A549 (cell line): Measurements from ENCODE around the gene NRIP1. TPM values are rescaled to one million over a fixed set of nuclear protein-coding genes. Genes with fewer than 3 reads are reported as not detected.

Experiments used
- ATAC-seq, 2 experiments: fragments of 200-7000 bp in 1 of 2; fragments of >200 bp in 1 of 2; cut with Nextera tagmentation in 1 of 2; cut with Tn5 transposase in 1 of 2; 3 replicates each; pipeline versions ENCODE4 v1.8.0 to v1.9.1; 2018 to 2020; ENCODE audit warnings: mild to moderate bottlenecking in 1 of 2, moderate library complexity in 1 of 2
- CTCF ChIA-PET: fragments of 300-600 bp; sonication (Branson Sonifier 250); formaldehyde crosslinking; extraction: SDS; loops from one replicate; lab custom pipeline; 2021; ENCODE audit warnings: antibody characterized with exemption, inconsistent platforms; lab: Yijun Ruan, JAX
- POLR2A ChIA-PET: fragments of 350-600 bp; formaldehyde crosslinking; extraction: SDS; loops from one replicate; lab custom pipeline; 2021; ENCODE audit warnings: antibody characterized with exemption, inconsistent platforms; lab: Yijun Ruan, JAX
- DNase-seq, 2 experiments: peaks; one replicate each; pipeline versions ENCODE4 v3.0.0 to v3.0.0-alpha.2; 2011 to 2016; ENCODE audit warnings: low read depth in 1 of 2, low spot score in 1 of 2
- FAIRE-seq: peaks from 2 replicates; lab custom pipeline; 2011; peaks lifted over from hg19 to GRCh38; lab: Jason Lieb, UNC
- H3K27ac ChIP-seq, 2 experiments: fragments of >200 bp; sonication (Bioruptor Twin); formaldehyde crosslinking; 3 replicates each; pipeline ENCODE4 v1.5.1; 2016 to 2017
- H3K4me1 ChIP-seq: fragments of >200 bp; sonication (Bioruptor Twin); formaldehyde crosslinking; 3 replicates; pipeline ENCODE4 v1.6.1; 2016
- H3K4me2 ChIP-seq: fragments of >200 bp; sonication (Bioruptor Twin); formaldehyde crosslinking; 3 replicates; pipeline ENCODE4 v1.6.1; 2016
- H3K4me3 ChIP-seq: fragments of >200 bp; sonication (Bioruptor Twin); formaldehyde crosslinking; 3 replicates; pipeline ENCODE4 v1.5.1; 2016
- H3K9me3 ChIP-seq: fragments of >200 bp; sonication (Bioruptor Twin); formaldehyde crosslinking; 3 replicates; pipeline ENCODE4 v1.6.1; 2016
- ATOH8 ChIP-seq: fragments of 250-450 bp; sonication (Bioruptor Pico); IDR thresholded peaks from 2 replicates; pipeline ENCODE4 v1.5.0; 2020; ENCODE audit warnings: low read depth, mild to moderate bottlenecking, moderate library complexity
- CEBPB ChIP-seq, 2 experiments: fragments of >200 bp in 1 of 2; sonication (Bioruptor Twin) in 1 of 2; formaldehyde crosslinking in 1 of 2; IDR thresholded peaks; 2 replicates each; pipeline ENCODE4 v1.6.1; 2012 to 2016
- CHD2 ChIP-seq: fragments of 150-350 bp; IDR thresholded peaks from 2 replicates; pipeline ENCODE4 v1.6.1; 2014; ENCODE audit warnings: low read length; ENCODE audit not compliant: partially characterized antibody
- EHF ChIP-seq: fragments of 250-450 bp; sonication (Bioruptor Pico); IDR thresholded peaks from 2 replicates; pipeline ENCODE4 v1.5.0; 2020; ENCODE audit warnings: mild to moderate bottlenecking
- EP300 ChIP-seq, 2 experiments: fragments of >200 bp; sonication (Bioruptor Twin); formaldehyde crosslinking; IDR thresholded peaks; 2 replicates in 1 of 2; 3 replicates in 1 of 2; pipeline ENCODE4 v1.6.1; 2016 to 2017
- FOSB ChIP-seq: fragments of 250-450 bp; sonication (Bioruptor Pico); IDR thresholded peaks from 2 replicates; pipeline ENCODE4 v1.5.0; 2020; ENCODE audit warnings: mild to moderate bottlenecking, moderate library complexity
- HDAC2 ChIP-seq: fragments of 200-600 bp; sonication (generic); IDR thresholded peaks from 2 replicates; pipeline ENCODE4 v1.6.1; 2016
- HEYL ChIP-seq: fragments of 250-450 bp; sonication (Bioruptor Pico); IDR thresholded peaks from 2 replicates; pipeline ENCODE4 v1.8.0; 2021; ENCODE audit warnings: mild to moderate bottlenecking, moderate library complexity
- HOXA7 ChIP-seq: fragments of 250-450 bp; sonication (Bioruptor Pico); IDR thresholded peaks from 2 replicates; pipeline ENCODE4 v1.5.0; 2020; ENCODE audit warnings: mild to moderate bottlenecking, moderate library complexity
- HOXB13 ChIP-seq: fragments of 250-450 bp; sonication (Bioruptor Pico); IDR thresholded peaks from 2 replicates; pipeline ENCODE4 v1.5.0; 2020; ENCODE audit warnings: low read depth, mild to moderate bottlenecking, moderate library complexity
- KDM1A ChIP-seq: fragments of 200-600 bp; sonication (generic); IDR thresholded peaks from 2 replicates; pipeline ENCODE4 v1.6.1; 2016; ENCODE audit warnings: low read depth, mild to moderate bottlenecking
- KDM5A ChIP-seq: fragments of 200-600 bp; sonication (generic); IDR thresholded peaks from 2 replicates; pipeline ENCODE4 v1.6.1; 2016; ENCODE audit warnings: antibody characterized with exemption, mild to moderate bottlenecking
- MAFK ChIP-seq: fragments of 450-650 bp; IDR thresholded peaks from 2 replicates; pipeline ENCODE4 v1.6.1; 2014; ENCODE audit not compliant: partially characterized antibody
- MAZ ChIP-seq: fragments of 150-350 bp; IDR thresholded peaks from 2 replicates; pipeline ENCODE4 v1.6.1; 2014; ENCODE audit warnings: antibody characterized with exemption, low read depth, low read length, borderline replicate concordance
- MYC ChIP-seq: IDR thresholded peaks from 2 replicates; pipeline ENCODE4 v1.6.1; 2012; ENCODE audit warnings: mild to moderate bottlenecking, inconsistent platforms, low read length, improper control_type of control experiment, borderline replicate concordance
- NFE2L2 ChIP-seq: fragments of 150-350 bp; conservative IDR thresholded peaks from 2 replicates; pipeline ENCODE4 v1.6.1; 2014; ENCODE audit warnings: low read length
- NPAS2 ChIP-seq: fragments of 250-450 bp; sonication (Bioruptor Pico); IDR thresholded peaks from 2 replicates; pipeline ENCODE4 v1.8.0; 2022; ENCODE audit warnings: mild to moderate bottlenecking, moderate library complexity, borderline replicate concordance
- NR3C1 ChIP-seq: fragments of >200 bp; sonication (Bioruptor Twin); formaldehyde crosslinking; IDR thresholded peaks from 3 replicates; pipeline ENCODE4 v1.6.1; 2017
- POLR2A ChIP-seq: IDR thresholded peaks from 2 replicates; pipeline ENCODE4 v1.6.1; 2012; ENCODE audit warnings: mild to moderate bottlenecking, low read length
- POLR2AphosphoS2 ChIP-seq: conservative IDR thresholded peaks from 2 replicates; pipeline ENCODE4 v1.6.1; 2012; ENCODE audit warnings: low read length, improper control_type of control experiment, inconsistent platforms
- SMC3 ChIP-seq: fragments of >200 bp; sonication (Bioruptor Twin); formaldehyde crosslinking; IDR thresholded peaks from 3 replicates; pipeline ENCODE4 v1.6.1; 2018; ENCODE audit warnings: inconsistent platforms
- ZC3H11A ChIP-seq: fragments of 450-650 bp; IDR thresholded peaks from 2 replicates; pipeline ENCODE4 v1.6.1; 2014; ENCODE audit warnings: antibody characterized with exemption, mild to moderate bottlenecking
- ZSCAN20 ChIP-seq: fragments of 250-450 bp; sonication (Bioruptor Pico); IDR thresholded peaks from 2 replicates; pipeline ENCODE4 v1.8.0; 2022; ENCODE audit warnings: mild to moderate bottlenecking, moderate library complexity
- WGBS: methylation state at CpG from one replicate; pipeline ENCODE4 v1.1.6; 2017; ENCODE audit errors: missing lambda C conversion rate; 5-methylcytosine and 5-hydroxymethylcytosine counted together
- polyA plus RNA-seq, 4 experiments: library from polyadenylated mRNA; depleted of rRNA in 3 of 4; stranded (reverse); fragments of >200 nt; fragmentation: RNase III in 1 of 4; extraction: RNeasy Plus Mini Kit Qiagen cat#74134 plus additional on column Dnase treatment in 1 of 4; gene quantifications; 2 replicates in 3 of 4; 3 replicates in 1 of 4; pipeline ENCODE4 v1.2.3, GENCODE V29; 2011 to 2017
- TF ChIP-seq, protein P1 (sequence below): fragments of 450-650 bp; IDR thresholded peaks from 2 replicates; pipeline ENCODE4 v1.6.1; 2014; ENCODE audit warnings: antibody characterized with exemption
- TF ChIP-seq, protein P2 (sequence below): fragments of 250-450 bp; sonication (Bioruptor Pico); IDR thresholded peaks from 2 replicates; pipeline ENCODE4 v1.5.0; 2021; ENCODE audit warnings: mild to moderate bottlenecking, moderate library complexity, borderline replicate concordance

The NRIP1 gene
- polyA plus RNA-seq, 2 of the 4 experiments (the other 2 are of a cell fraction), result 18.9 to 35.5 TPM

- Histone ChIP-seq H3K4me2 (no peak overlapping the region), H3K4me1 (peaks cover 33% of the 10 kb centered on the region), H3K9me3 (no peaks in the 10 kb centered on the region), H3K27ac (no peak overlapping the region), H3K4me3 (no peak overlapping the region)
- POLR2A ChIA-PET, result no interaction called here
- FAIRE-seq (no peak), DNase-seq (no peak), ATAC-seq (no peak)
- CTCF ChIA-PET, result no interaction called here
- TF ChIP-seq ATOH8 (CRISPR knock-in tag) (no peak), ZSCAN20 (CRISPR knock-in tag) (no peak)
- WGBS, result 57% methylated on average over 2 of the region's 2 CpGs
These were observed 52.8 kb downstream of the NRIP1 start for GRCh38 chr21:15011967-15012366.

- no peaks in the 10 kb centered on the region for H3K9me3 ChIP-seq
- H3K4me2 ChIP-seq, result no peak overlapping the region
- no peak overlapping the region for H3K4me3 ChIP-seq
- ChIA-PET POLR2A (no interaction called here), CTCF (interaction anchor here (2.0 kb wide), 1 partner anchor 146 kb away, joined by 5 read pairs; no protein-coding TSS in a partner anchor)
- no peak overlapping the region for H3K27ac ChIP-seq
- ATAC-seq, result no peak
- no peak for DNase-seq
- 87% methylated on average over 4 of the region's 4 CpGs for WGBS
- H3K4me1 ChIP-seq, result peaks cover 38% of the 10 kb centered on the region
- no peak for FAIRE-seq
- TF ChIP-seq MAFK (no peak), FOSB (CRISPR knock-in tag) (no peak)
- TF ChIP-seq, all 56 proteins: peak for 0
These were observed 54.2 kb downstream of the NRIP1 start for GRCh38 chr21:15010645-15011044.

DNA sequence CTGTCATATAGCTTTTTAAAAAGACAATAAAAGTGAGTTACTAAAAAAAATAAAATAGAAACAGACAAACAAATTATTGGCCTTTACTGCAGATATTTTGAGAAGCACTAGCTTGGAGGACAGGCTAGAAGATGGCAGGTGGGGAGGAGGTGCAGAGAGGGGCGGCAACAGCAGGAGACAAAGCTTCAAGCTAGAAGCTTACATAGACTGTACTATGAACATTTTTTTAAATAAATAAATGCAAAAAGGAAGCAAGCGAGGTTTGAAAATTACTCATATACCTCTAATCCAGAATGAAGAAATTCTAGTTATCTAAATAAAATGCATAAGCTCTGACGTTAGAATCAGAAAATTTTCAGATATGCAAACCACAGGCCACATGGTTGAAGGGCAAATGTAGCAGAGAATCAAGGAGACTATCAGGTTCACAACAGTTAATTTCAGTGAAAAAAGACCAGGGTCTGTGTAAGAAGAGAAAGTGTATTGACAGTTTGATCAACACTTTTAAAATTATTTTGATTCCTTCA lies 54.9 kb downstream of the NRIP1 start:
- Histone ChIP-seq H3K4me1 (peaks cover 38% of the 10 kb centered on the region), H3K4me2 (no peak overlapping the region), H3K27ac (no peak overlapping the region), H3K4me3 (no peak overlapping the region), H3K9me3 (no peaks in the 10 kb centered on the region)
- CTCF ChIA-PET, result interaction anchor here (0.8 to 2.0 kb wide), 2 partner anchors 146 to 473 kb away, joined by 3 to 5 read pairs; no protein-coding TSS in a partner anchor
- POLR2A ChIA-PET, result interaction anchor here (0.6 kb wide), 1 partner anchor 204 kb away, joined by 3 read pairs; no protein-coding TSS in a partner anchor
- WGBS, result 74% methylated on average over 3 of the region's 3 CpGs
- FAIRE-seq (no peak), ATAC-seq (no peak), DNase-seq (no peak)
- TF ChIP-seq MYC, result no peak
- TF ChIP-seq HOXA7 (CRISPR knock-in tag), result no peak
- no peak for TF ChIP-seq ZSCAN20 (CRISPR knock-in tag)
- TF ChIP-seq NR3C1, result no peak
- no peak for TF ChIP-seq EP300 (IDR thresholded peaks at IDR 0.05)
- no peak for TF ChIP-seq MAZ
- no peak for TF ChIP-seq POLR2AphosphoS2
- TF ChIP-seq SMC3, result no peak
- no peak for TF ChIP-seq KDM5A
- TF ChIP-seq NFE2L2, result no peak
- TF ChIP-seq HOXB13 (CRISPR knock-in tag), result no peak
- no peak for TF ChIP-seq POLR2A

GRCh38 chr21:15007716-15008296 lies 57.0 kb downstream of the NRIP1 start:
- WGBS, result 94% methylated on average over 11 of the region's 11 CpGs
- Histone ChIP-seq H3K4me2 (no peak overlapping the region), H3K27ac (no peak overlapping the region), H3K4me3 (no peak overlapping the region), H3K9me3 (no peaks in the 10 kb centered on the region), H3K4me1 (peaks cover 46% of the 10 kb centered on the region)
- FAIRE-seq (no peak), DNase-seq (no peak), ATAC-seq (no peak)
- ChIA-PET CTCF (interaction anchor here (0.6 kb wide), 2 partner anchors 9 to 215 kb away, joined by 3 to 4 read pairs; no protein-coding TSS in a partner anchor), POLR2A (no interaction called here)
- TF ChIP-seq HEYL (CRISPR knock-in tag), result no peak
- no peak for TF ChIP-seq CHD2
- TF ChIP-seq POLR2A, result no peak
- no peak for TF ChIP-seq ATOH8 (CRISPR knock-in tag)
- no peak for TF ChIP-seq HDAC2
- no peak for TF ChIP-seq EHF (CRISPR knock-in tag)
- no peak for TF ChIP-seq ZSCAN20 (CRISPR knock-in tag)
- no peak for TF ChIP-seq KDM1A
- TF ChIP-seq NPAS2 (CRISPR knock-in tag), result no peak
- TF ChIP-seq ZC3H11A, result no peak
- TF ChIP-seq, protein P1, sequence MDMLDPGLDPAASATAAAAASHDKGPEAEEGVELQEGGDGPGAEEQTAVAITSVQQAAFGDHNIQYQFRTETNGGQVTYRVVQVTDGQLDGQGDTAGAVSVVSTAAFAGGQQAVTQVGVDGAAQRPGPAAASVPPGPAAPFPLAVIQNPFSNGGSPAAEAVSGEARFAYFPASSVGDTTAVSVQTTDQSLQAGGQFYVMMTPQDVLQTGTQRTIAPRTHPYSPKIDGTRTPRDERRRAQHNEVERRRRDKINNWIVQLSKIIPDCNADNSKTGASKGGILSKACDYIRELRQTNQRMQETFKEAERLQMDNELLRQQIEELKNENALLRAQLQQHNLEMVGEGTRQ, result no peak
- no peak for TF ChIP-seq MAZ
- TF ChIP-seq POLR2AphosphoS2, result no peak
- TF ChIP-seq CEBPB (IDR thresholded peaks at IDR 0.05), result no peak
- TF ChIP-seq MAFK, result no peak
- TF ChIP-seq, protein P2, sequence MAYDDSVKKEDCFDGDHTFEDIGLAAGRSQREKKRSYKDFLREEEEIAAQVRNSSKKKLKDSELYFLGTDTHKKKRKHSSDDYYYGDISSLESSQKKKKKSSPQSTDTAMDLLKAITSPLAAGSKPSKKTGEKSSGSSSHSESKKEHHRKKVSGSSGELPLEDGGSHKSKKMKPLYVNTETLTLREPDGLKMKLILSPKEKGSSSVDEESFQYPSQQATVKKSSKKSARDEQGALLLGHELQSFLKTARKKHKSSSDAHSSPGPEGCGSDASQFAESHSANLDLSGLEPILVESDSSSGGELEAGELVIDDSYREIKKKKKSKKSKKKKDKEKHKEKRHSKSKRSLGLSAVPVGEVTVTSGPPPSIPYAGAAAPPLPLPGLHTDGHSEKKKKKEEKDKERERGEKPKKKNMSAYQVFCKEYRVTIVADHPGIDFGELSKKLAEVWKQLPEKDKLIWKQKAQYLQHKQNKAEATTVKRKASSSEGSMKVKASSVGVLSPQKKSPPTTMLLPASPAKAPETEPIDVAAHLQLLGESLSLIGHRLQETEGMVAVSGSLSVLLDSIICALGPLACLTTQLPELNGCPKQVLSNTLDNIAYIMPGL, result no peak
